Measurements from ENCODE around the gene OLFML2B.

GRCh38 chr1:162067466-162067865 is 43.8 kb upstream of the OLFML2B start:
- TF ChIP-seq EP300 (IDR thresholded peaks at IDR 0.05) (no peak), CTCF (IDR thresholded peaks at IDR 0.05) (no peak), POLR2AphosphoS5 (IDR thresholded peaks at IDR 0.05) (no peak), POLR2A (IDR thresholded peaks at IDR 0.05) (no peak)

Measured in suprapubic skin (tissue), 4 donors.